Lower leg skin (tissue), 4 donors: Measurements from ENCODE around the gene SFSWAP. TPM values are rescaled to one million over a fixed set of nuclear protein-coding genes. Genes with fewer than 3 reads are reported as not detected.
"Not testable (repeated sequence)": the region's sequence is repeated elsewhere in the genome, so short reads cannot be mapped to it uniquely, and the experiment has no call there.

Experiments
- DNase-seq, 2 donors: peaks; one replicate each; pipeline ENCODE4 v3.0.0-alpha.2; 2019; ENCODE audit warnings: low spot score in 2 of 2
- H3K4me3 ChIP-seq: fragments of 200-600 bp; sonication (generic); 2 replicates; pipeline ENCODE4 v1.5.1; 2017; ENCODE audit warnings: mild to moderate bottlenecking, low read depth; ENCODE audit not compliant: poor library complexity, severe bottlenecking
- CTCF ChIP-seq, 3 donors: fragments of 450-650 bp; IDR thresholded peaks; one replicate each; pipeline ENCODE4 v1.5.1; 2016; ENCODE audit warnings: antibody characterized with exemption in 3 of 3, mild to moderate bottlenecking in 3 of 3, moderate library complexity in 2 of 3
- POLR2A ChIP-seq, 2 donors: fragments of 450-650 bp; IDR thresholded peaks; one replicate each; pipeline ENCODE4 v1.6.1; 2016 to 2017; ENCODE audit warnings: antibody characterized with exemption in 2 of 2, mild to moderate bottlenecking in 1 of 2, moderate library complexity in 1 of 2
- WGBS, 2 donors: methylation state at CpG; one replicate each; pipeline ENCODE4 v1.1.5; 2018; 5-methylcytosine and 5-hydroxymethylcytosine counted together
- intact Hi-C: fragments of 100-400 bp; cut with DNase I; formaldehyde crosslinking; loops from one replicate; pipeline ENCODE4 v1.15.0; 2023; ENCODE audit warnings: low total_unique reads
- total RNA-seq, 4 donors: library from RNA; depleted of rRNA; stranded (reverse); fragments of >200 nt; gene quantifications; one replicate each; pipeline ENCODE4 v1.1.0, GENCODE V29; 2016

The SFSWAP gene
- total RNA-seq, 4 donors from 2014 or later, result 31.0 to 56.3 (median 38.5) TPM

- 60 to 70% methylated on average over 17 of the region's 17 CpGs for WGBS, 2 donors
- H3K4me3 ChIP-seq, result no peak overlapping the region
- intact Hi-C loops, result no loop called here
- TF ChIP-seq CTCF (IDR thresholded peaks at IDR 0.05), result no peak
- TF ChIP-seq POLR2A (IDR thresholded peaks at IDR 0.05), result no peak
- DNase-seq, result no peak
Observed at GRCh38 chr12:131775392-131776236, 64.7 kb downstream of the SFSWAP start.

GRCh38 chr12:131776237-131776889 lies 65.5 kb downstream of the SFSWAP start:
- TF ChIP-seq POLR2A (IDR thresholded peaks at IDR 0.05) (no peak), CTCF (IDR thresholded peaks at IDR 0.05) (no peak)

GRCh38 chr12:131777269-131777668 lies 66.4 kb downstream of the SFSWAP start:
- DNase-seq, intact Hi-C loops, H3K4me3 ChIP-seq: not testable (repeated sequence)
- WGBS, 2 donors, result 96 to 98% methylated on average over 9 of the region's 9 CpGs

More at GRCh38 chr12:131776237-131776889, 65.5 kb downstream of the SFSWAP start:
- no peak for DNase-seq
- 71 to 77% methylated on average over 14 of the region's 14 CpGs for WGBS, 2 donors
- H3K4me3 ChIP-seq, result no peak overlapping the region
- intact Hi-C loops, result no loop called here

GRCh38 chr12:131779027-131779426 lies 68.1 kb downstream of the SFSWAP start:
- WGBS, 2 donors, result 94 to 96% methylated on average over 23 of the region's 23 CpGs
- DNase-seq, result no peak
- intact Hi-C loops, result no loop called here
- TF ChIP-seq CTCF (IDR thresholded peaks at IDR 0.05), result no peak
- no peak for TF ChIP-seq POLR2A (IDR thresholded peaks at IDR 0.05)
- H3K4me3 ChIP-seq, result no peak overlapping the region

GRCh38 chr12:131782061-131782460 lies 71.2 kb downstream of the SFSWAP start:
- DNase-seq, result no peak
- TF ChIP-seq POLR2A (IDR thresholded peaks at IDR 0.05) (no peak), CTCF (IDR thresholded peaks at IDR 0.05) (no peak)
- 58 to 79% methylated on average over 2 of the region's 2 CpGs for WGBS, 2 donors
- no peak overlapping the region for H3K4me3 ChIP-seq
- intact Hi-C loops, result no loop called here

- DNase-seq, result no peak
- H3K4me3 ChIP-seq, result no peak overlapping the region
- WGBS, 2 donors, result 49 to 64% methylated on average over 10 of the region's 10 CpGs
- no peak for TF ChIP-seq CTCF (IDR thresholded peaks at IDR 0.05)
- no peak for TF ChIP-seq POLR2A (IDR thresholded peaks at IDR 0.05)
- intact Hi-C loops, result no loop called here
Observed at GRCh38 chr12:131783915-131784541, 73.1 kb downstream of the SFSWAP start.
